Fibroblast of pulmonary artery (primary cell): ENCODE results near the gene NUBPL.
"Not testable (repeated sequence)": the region's sequence is repeated elsewhere in the genome, so short reads cannot be mapped to it uniquely, and the experiment has no call there.

Experiments
- DNase-seq: peaks from one replicate; pipeline ENCODE4 v3.0.0-alpha.2; 2010; ENCODE audit warnings: low read depth
- H3K4me3 ChIP-seq: replicated peaks from 2 replicates; pipeline ENCODE4 v1.5.1; 2011; ENCODE audit warnings: low read depth, mild to moderate bottlenecking, control low read depth, low read length, moderate library complexity
- CTCF ChIP-seq: IDR thresholded peaks from 2 replicates; pipeline ENCODE4 v1.5.1; 2011; ENCODE audit warnings: mild to moderate bottlenecking, control low read depth, low read length, inconsistent platforms; ENCODE audit errors: missing control alignments

NUBPL gene

GRCh38 chr14:31619440-31619839 is 58.2 kb downstream of the NUBPL start:
- no peak for DNase-seq
- no peak overlapping the region for H3K4me3 ChIP-seq
- TF ChIP-seq CTCF: no peak

- H3K4me3 ChIP-seq, DNase-seq: not testable (repeated sequence)
Observed at GRCh38 chr14:31620898-31621297, 59.7 kb downstream of the NUBPL start.

GRCh38 chr14:31622060-31622459 is 60.9 kb downstream of the NUBPL start:
- no peak for DNase-seq
- no peak for TF ChIP-seq CTCF
- H3K4me3 ChIP-seq: no peak overlapping the region

GRCh38 chr14:31652900-31653299 is 91.7 kb downstream of the NUBPL start:
- H3K4me3 ChIP-seq, DNase-seq: not testable (repeated sequence)

- no peak for DNase-seq
- no peak overlapping the region for H3K4me3 ChIP-seq
- TF ChIP-seq CTCF: no peak
Observed at GRCh38 chr14:31657917-31658316, 96.7 kb downstream of the NUBPL start.

GRCh38 chr14:31659278-31659677 is 98.1 kb downstream of the NUBPL start:
- no peak overlapping the region for H3K4me3 ChIP-seq
- no peak for TF ChIP-seq CTCF
- no peak for DNase-seq

- no peak for TF ChIP-seq CTCF
- no peak overlapping the region for H3K4me3 ChIP-seq
- no peak for DNase-seq
Observed at GRCh38 chr14:31660191-31660590, 99.0 kb downstream of the NUBPL start.

- DNase-seq: no peak
- TF ChIP-seq CTCF: no peak
- H3K4me3 ChIP-seq: no peak overlapping the region
Observed at GRCh38 chr14:31660728-31661127, 99.5 kb downstream of the NUBPL start.
